IMR-90 (cell line): Measurements from ENCODE around the gene GPRIN3. TPM values are rescaled to one million over a fixed set of nuclear protein-coding genes. Genes with fewer than 3 reads are reported as not detected.

Experiments
- ATAC-seq: fragments of 200-7000 bp; cut with Tn5 transposase; 2 replicates; pipeline ENCODE4 v1.9.1; 2020; ENCODE audit warnings: low read depth, mild to moderate bottlenecking, moderate library complexity
- BruUV-seq: library from RNA; stranded (reverse); fragments of 400-500 nt; replicated peaks from 2 replicates; lab custom pipeline; 2021; lab: Mats Ljungman, UMichigan
- CTCF ChIA-PET: fragments of 300-600 bp; formaldehyde crosslinking; extraction: SDS; loops from one replicate; lab custom pipeline; 2021; ENCODE audit warnings: antibody characterized with exemption; lab: Yijun Ruan, JAX
- POLR2A ChIA-PET: fragments of 300-600 bp; sonication (Branson Sonifier 250); formaldehyde crosslinking; loops from one replicate; lab custom pipeline; 2022; ENCODE audit warnings: antibody characterized with exemption; ENCODE audit not compliant: unreplicated experiment; lab: Charles Lee
- DNase-seq: peaks from one replicate; pipeline ENCODE4 v3.0.0; 2013
- H2AFZ ChIP-seq: replicated peaks from 2 replicates; pipeline ENCODE3; 2013; ENCODE audit warnings: low read length, mild to moderate bottlenecking; ENCODE audit not compliant: poor library complexity
- H2AK5ac ChIP-seq: 2 replicates; pipeline ENCODE4 v1.6.1; 2013; ENCODE audit warnings: low read depth, low read length, inconsistent platforms
- H2AK9ac ChIP-seq: replicated peaks from 2 replicates; pipeline ENCODE3; 2013; ENCODE audit warnings: mild to moderate bottlenecking, low read depth, low read length, moderate library complexity; ENCODE audit not compliant: poor library complexity
- H2BK120ac ChIP-seq: 2 replicates; pipeline ENCODE4 v1.6.1; 2013; ENCODE audit warnings: low read depth, low read length, inconsistent platforms
- H2BK15ac ChIP-seq: 3 replicates; pipeline ENCODE4 v1.6.1; 2013; ENCODE audit warnings: low read depth, low read length, inconsistent platforms
- H2BK20ac ChIP-seq: 2 replicates; pipeline ENCODE4 v1.6.1; 2013; ENCODE audit warnings: low read depth, mild to moderate bottlenecking, inconsistent platforms, low read length, moderate library complexity
- H2BK5ac ChIP-seq: 2 replicates; pipeline ENCODE4 v1.6.1; 2013; ENCODE audit warnings: mild to moderate bottlenecking, low read depth, low read length, inconsistent platforms; ENCODE audit not compliant: poor library complexity, severe bottlenecking
- H3K14ac ChIP-seq: replicated peaks from 2 replicates; pipeline ENCODE4 v1.6.1; 2013; ENCODE audit warnings: low read depth, low read length, inconsistent platforms
- H3K18ac ChIP-seq: 2 replicates; pipeline ENCODE4 v1.6.1; 2013; ENCODE audit warnings: low read depth, low read length, control low read depth
- H3K23ac ChIP-seq: 2 replicates; pipeline ENCODE4 v1.6.1; 2013; ENCODE audit warnings: low read depth, low read length, inconsistent platforms
- H3K27ac ChIP-seq: 2 replicates; pipeline ENCODE4 v1.5.1; 2013; ENCODE audit warnings: mild to moderate bottlenecking, control low read depth, low read length; ENCODE audit not compliant: insufficient read depth
- H3K27me3 ChIP-seq: 2 replicates; pipeline ENCODE4 v1.6.1; 2013; ENCODE audit warnings: low read length; ENCODE audit not compliant: control insufficient read depth, insufficient read depth
- H3K36me3 ChIP-seq: 2 replicates; pipeline ENCODE4 v1.6.1; 2013; ENCODE audit warnings: low read length, mixed read lengths; ENCODE audit not compliant: control insufficient read depth, insufficient read depth
- H3K4ac ChIP-seq: 2 replicates; pipeline ENCODE4 v1.6.1; 2013; ENCODE audit warnings: low read depth, low read length, inconsistent platforms
- H3K4me1 ChIP-seq: 2 replicates; pipeline ENCODE4 v1.6.1; 2013; ENCODE audit warnings: low read length, mixed read lengths; ENCODE audit not compliant: control insufficient read depth, insufficient read depth
- H3K4me2 ChIP-seq: 2 replicates; pipeline ENCODE4 v1.6.1; 2013; ENCODE audit warnings: low read depth, mild to moderate bottlenecking, control low read depth, low read length, moderate library complexity
- H3K4me3 ChIP-seq: 2 replicates; pipeline ENCODE4 v1.5.1; 2013; ENCODE audit warnings: low read depth, mild to moderate bottlenecking, control low read depth, low read length, moderate library complexity; ENCODE audit not compliant: insufficient read depth
- H3K56ac ChIP-seq: 2 replicates; pipeline ENCODE4 v1.6.1; 2013; ENCODE audit warnings: low read length, inconsistent platforms; ENCODE audit not compliant: insufficient read depth; ENCODE audit errors: extremely low read depth
- H3K79me1 ChIP-seq, 2 experiments: 2 replicates each; pipeline ENCODE4 v1.6.1; 2013; ENCODE audit warnings: low read length in 2 of 2, inconsistent platforms in 1 of 2, low read depth in 1 of 2
- H3K9ac ChIP-seq: 2 replicates; pipeline ENCODE4 v1.6.1; 2013; ENCODE audit warnings: low read depth, low read length, control low read depth
- H3K9me1 ChIP-seq: 2 replicates; pipeline ENCODE4 v1.6.1; 2013; ENCODE audit warnings: low read length, inconsistent platforms; ENCODE audit not compliant: insufficient read depth
- H3K9me3 ChIP-seq: 2 replicates; pipeline ENCODE4 v1.6.1; 2013; ENCODE audit warnings: low read length; ENCODE audit not compliant: control insufficient read depth, insufficient read depth
- H4K20me1 ChIP-seq: 2 replicates; pipeline ENCODE4 v1.6.1; 2013; ENCODE audit warnings: low read length, inconsistent platforms; ENCODE audit not compliant: insufficient read depth
- H4K5ac ChIP-seq: 2 replicates; pipeline ENCODE4 v1.6.1; 2013; ENCODE audit warnings: mild to moderate bottlenecking, low read depth, low read length, control low read depth
- H4K8ac ChIP-seq, 2 experiments: 2 replicates each; pipeline ENCODE4 v1.6.1; 2013; ENCODE audit warnings: low read depth in 2 of 2, low read length in 2 of 2, control low read depth in 1 of 2, inconsistent platforms in 1 of 2
- H4K91ac ChIP-seq: 2 replicates; pipeline ENCODE4 v1.6.1; 2013; ENCODE audit warnings: low read depth, low read length, inconsistent platforms; ENCODE audit not compliant: insufficient read depth
- BHLHE40 ChIP-seq: fragments of 150-350 bp; IDR thresholded peaks from 2 replicates; pipeline ENCODE4 v1.6.1; 2016; ENCODE audit warnings: mild to moderate bottlenecking, low read depth, low read length
- CEBPB ChIP-seq: IDR thresholded peaks from 2 replicates; pipeline ENCODE4 v1.6.1; 2012; ENCODE audit warnings: low read depth, low read length, improper control_type of control experiment
- CHD1 ChIP-seq: IDR thresholded peaks from 2 replicates; pipeline ENCODE4 v1.6.1; 2012; ENCODE audit warnings: low read depth, low read length, improper control_type of control experiment
- CTCF ChIP-seq: conservative IDR thresholded peaks from 2 replicates; pipeline ENCODE4 v1.5.1; 2012; ENCODE audit warnings: mild to moderate bottlenecking, low read depth, low read length, improper control_type of control experiment
- FOS ChIP-seq: fragments of 150-350 bp; IDR thresholded peaks from 2 replicates; pipeline ENCODE4 v1.6.1; 2016; ENCODE audit warnings: low read depth, low read length
- MAFK ChIP-seq: IDR thresholded peaks from 2 replicates; pipeline ENCODE4 v1.6.1; 2012; ENCODE audit warnings: low read depth, low read length, improper control_type of control experiment
- MAZ ChIP-seq: IDR thresholded peaks from 2 replicates; pipeline ENCODE4 v1.6.1; 2012; ENCODE audit warnings: low read depth, mild to moderate bottlenecking, low read length, improper control_type of control experiment, moderate library complexity, borderline replicate concordance
- MXI1 ChIP-seq: IDR thresholded peaks from 2 replicates; pipeline ENCODE4 v1.6.1; 2012; ENCODE audit warnings: low read depth, mild to moderate bottlenecking, low read length, moderate library complexity, borderline replicate concordance
- NFE2L2 ChIP-seq: fragments of 150-350 bp; IDR thresholded peaks from 2 replicates; pipeline ENCODE4 v1.6.1; 2016; ENCODE audit warnings: low read depth, mild to moderate bottlenecking, low read length
- POLR2A ChIP-seq: IDR thresholded peaks from 2 replicates; pipeline ENCODE4 v1.6.1; 2012; ENCODE audit warnings: mild to moderate bottlenecking, low read depth, low read length
- RAD21 ChIP-seq: IDR thresholded peaks from 2 replicates; pipeline ENCODE4 v1.6.1; 2012; ENCODE audit warnings: low read length, improper control_type of control experiment
- RCOR1 ChIP-seq: IDR thresholded peaks from 2 replicates; pipeline ENCODE4 v1.6.1; 2012; ENCODE audit warnings: mild to moderate bottlenecking, low read length, improper control_type of control experiment; ENCODE audit not compliant: insufficient replicate concordance
- RFX5 ChIP-seq: IDR thresholded peaks from 2 replicates; pipeline ENCODE4 v1.8.0; 2012; ENCODE audit warnings: low read depth, mild to moderate bottlenecking, low read length, moderate library complexity
- SMC3 ChIP-seq: fragments of 150-350 bp; IDR thresholded peaks from 2 replicates; pipeline ENCODE4 v1.6.1; 2016; ENCODE audit warnings: low read depth, mild to moderate bottlenecking, antibody characterized with exemption, low read length, moderate library complexity
- WGBS, 2 experiments: methylation state at CpG; one replicate each; pipeline versions ENCODE4 v1.1.5 to v1.1.7; 2013; ENCODE audit warnings: missing lambda C conversion rate in 2 of 2; ENCODE audit not compliant: insufficient read length in 1 of 2; ENCODE audit errors: extremely low coverage in 2 of 2; 5-methylcytosine and 5-hydroxymethylcytosine counted together
- dilution Hi-C: fragments of 300-500 bp; cut with HindIII; formaldehyde crosslinking; loops from one replicate; pipeline ENCODE4 v1.14.3; 2018; ENCODE audit warnings: low sequenced_read_pairs; ENCODE audit not compliant: unreplicated experiment
- in situ Hi-C: fragments of 300-500 bp; cut with MboI; formaldehyde crosslinking; loops from 3 replicates; pipeline ENCODE4 v1.14.3; 2019; ENCODE audit warnings: low sequenced_read_pairs, inconsistent platforms, mixed read lengths
- intact Hi-C: fragments of 100-400 bp; cut with micrococcal nuclease; formaldehyde crosslinking; loops from 2 replicates; pipeline ENCODE4 v1.10.0; 2022
- polyA plus RNA-seq, 3 experiments: library from polyadenylated mRNA; depleted of rRNA; stranded (reverse); fragments of >200 nt; gene quantifications; 2 replicates each; pipeline ENCODE4 v1.2.3, GENCODE V29; 2012; ENCODE audit warnings: low replicate concordance in 1 of 3
- total RNA-seq: library from RNA; depleted of rRNA; stranded (reverse); fragments of >200 nt; gene quantifications from 2 replicates; pipeline ENCODE4 v1.2.3, GENCODE V29; 2012
- TF ChIP-seq, protein P1 (sequence below): fragments of 150-350 bp; IDR thresholded peaks from 2 replicates; pipeline ENCODE4 v1.6.1; 2016; ENCODE audit warnings: low read depth, mild to moderate bottlenecking, low read length, moderate library complexity, borderline replicate concordance
- TF ChIP-seq, protein P2 (sequence below): fragments of 150-350 bp; IDR thresholded peaks from 2 replicates; pipeline ENCODE4 v1.6.1; 2017; ENCODE audit warnings: mild to moderate bottlenecking, antibody characterized with exemption, low read length, low read depth

GPRIN3 gene
- total and polyA plus RNA-seq, 2 of the 4 experiments (the other 2 are of a cell fraction): under 0.01 TPM; not detected in 1

- Histone ChIP-seq H3K4me3 (no peak overlapping the region), H4K5ac (no peak overlapping the region), H2BK5ac (no peak overlapping the region), H3K18ac (no peak overlapping the region), H3K9me1 (no peaks in the 10 kb centered on the region), H3K27ac (no peak overlapping the region), H3K4me1 (no peaks in the 10 kb centered on the region), H2BK20ac (no peak overlapping the region), H2AFZ (no peak overlapping the region), H3K56ac (no peak overlapping the region), H4K91ac (no peak overlapping the region), H3K4me2 (no peak overlapping the region), H3K79me1 (no peaks in the 10 kb centered on the region), H4K20me1 (no peaks in the 10 kb centered on the region), H3K14ac (no peak overlapping the region), H3K36me3 (no peaks in the 10 kb centered on the region), H2BK120ac (no peak overlapping the region), H2AK9ac (no peak overlapping the region), H2AK5ac (no peak overlapping the region), H3K27me3 (no peaks in the 10 kb centered on the region), H3K9ac (no peak overlapping the region), H3K23ac (no peak overlapping the region), H3K9me3 (no peaks in the 10 kb centered on the region), H3K4ac (no peak overlapping the region), H2BK15ac (no peak overlapping the region), H4K8ac (no peak overlapping the region)
- POLR2A ChIA-PET: no interaction called here
- dilution Hi-C loops (no loop called here), intact Hi-C loops (no loop called here), in situ Hi-C loops (no loop called here)
- no peak for ATAC-seq
- CTCF ChIA-PET: no interaction called here
- BruUV-seq: no TSS peak
- WGBS, 2 experiments: no CpG with 5 or more reads among the region's 1 CpG
- DNase-seq: no peak
- no peak for TF ChIP-seq CTCF
- TF ChIP-seq RFX5: no peak
- TF ChIP-seq RAD21: no peak
- no peak for TF ChIP-seq FOS
- TF ChIP-seq CEBPB: no peak
- no peak for TF ChIP-seq MAFK
- TF ChIP-seq NFE2L2: no peak
- TF ChIP-seq MAZ: no peak
- TF ChIP-seq MXI1: no peak
- no peak for TF ChIP-seq BHLHE40
- no peak for TF ChIP-seq CHD1
- no peak for TF ChIP-seq RCOR1
- no peak for TF ChIP-seq SMC3
- TF ChIP-seq POLR2A: no peak
- TF ChIP-seq, protein P1, sequence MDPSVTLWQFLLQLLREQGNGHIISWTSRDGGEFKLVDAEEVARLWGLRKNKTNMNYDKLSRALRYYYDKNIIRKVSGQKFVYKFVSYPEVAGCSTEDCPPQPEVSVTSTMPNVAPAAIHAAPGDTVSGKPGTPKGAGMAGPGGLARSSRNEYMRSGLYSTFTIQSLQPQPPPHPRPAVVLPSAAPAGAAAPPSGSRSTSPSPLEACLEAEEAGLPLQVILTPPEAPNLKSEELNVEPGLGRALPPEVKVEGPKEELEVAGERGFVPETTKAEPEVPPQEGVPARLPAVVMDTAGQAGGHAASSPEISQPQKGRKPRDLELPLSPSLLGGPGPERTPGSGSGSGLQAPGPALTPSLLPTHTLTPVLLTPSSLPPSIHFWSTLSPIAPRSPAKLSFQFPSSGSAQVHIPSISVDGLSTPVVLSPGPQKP: no peak
- TF ChIP-seq, protein P2, sequence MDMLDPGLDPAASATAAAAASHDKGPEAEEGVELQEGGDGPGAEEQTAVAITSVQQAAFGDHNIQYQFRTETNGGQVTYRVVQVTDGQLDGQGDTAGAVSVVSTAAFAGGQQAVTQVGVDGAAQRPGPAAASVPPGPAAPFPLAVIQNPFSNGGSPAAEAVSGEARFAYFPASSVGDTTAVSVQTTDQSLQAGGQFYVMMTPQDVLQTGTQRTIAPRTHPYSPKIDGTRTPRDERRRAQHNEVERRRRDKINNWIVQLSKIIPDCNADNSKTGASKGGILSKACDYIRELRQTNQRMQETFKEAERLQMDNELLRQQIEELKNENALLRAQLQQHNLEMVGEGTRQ: no peak
These were observed 21.7 kb upstream of the GPRIN3 start for GRCh38 chr4:89329280-89329679.
